ENCODE data around the gene OR51S1.
"Not testable (repeated sequence)": the region's sequence is repeated elsewhere in the genome, so short reads cannot be mapped to it uniquely, and the experiment has no call there.

The OR51S1 gene

DNA sequence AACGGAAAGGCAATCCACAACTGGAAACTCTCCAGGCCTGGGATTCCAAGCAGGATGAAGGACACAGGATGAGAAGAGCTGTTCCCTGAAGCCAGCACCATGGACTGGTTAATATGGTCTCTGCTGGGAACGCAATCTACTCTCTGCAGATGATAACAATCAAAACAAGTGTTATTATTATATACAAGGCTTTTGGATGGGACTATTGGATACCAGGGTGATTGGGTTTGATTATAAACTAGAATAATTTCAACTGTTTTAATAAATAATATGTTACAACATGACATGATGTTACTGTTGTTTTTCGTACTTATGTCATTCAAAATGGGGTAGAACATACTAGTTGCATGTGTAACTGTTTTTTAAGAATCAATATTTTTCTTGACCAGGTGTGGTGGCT lies 44.7 kb downstream of the OR51S1 start, which contains the start of gene OR52R1:
OR52R1 (minus strand) TSS at position 101 of the 400 bp plus-strand sequence; CDS start at position 101, 0 bp downstream.
- no peak for DNase-seq

DNA sequence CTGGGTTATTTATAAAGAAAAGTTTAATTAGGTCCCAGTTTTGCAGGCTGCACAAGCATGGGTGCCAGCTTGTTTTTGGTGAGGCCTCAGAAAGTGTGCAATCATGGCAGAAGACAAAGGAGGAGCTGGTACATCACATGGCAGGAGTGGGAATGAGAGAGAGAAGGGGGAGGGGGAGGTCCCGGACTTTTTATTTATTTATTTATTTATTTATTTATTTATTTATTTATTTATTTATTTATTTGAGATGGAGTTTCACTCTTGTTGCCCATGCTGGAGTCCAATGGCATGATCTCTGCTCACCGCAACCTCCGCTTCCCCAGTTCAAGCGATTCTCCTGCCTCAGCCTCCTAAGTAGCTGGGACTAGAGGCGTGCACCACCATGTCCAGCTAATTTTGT lies 47.7 kb downstream of the OR51S1 start:
- not testable (repeated sequence) for DNase-seq

DNA sequence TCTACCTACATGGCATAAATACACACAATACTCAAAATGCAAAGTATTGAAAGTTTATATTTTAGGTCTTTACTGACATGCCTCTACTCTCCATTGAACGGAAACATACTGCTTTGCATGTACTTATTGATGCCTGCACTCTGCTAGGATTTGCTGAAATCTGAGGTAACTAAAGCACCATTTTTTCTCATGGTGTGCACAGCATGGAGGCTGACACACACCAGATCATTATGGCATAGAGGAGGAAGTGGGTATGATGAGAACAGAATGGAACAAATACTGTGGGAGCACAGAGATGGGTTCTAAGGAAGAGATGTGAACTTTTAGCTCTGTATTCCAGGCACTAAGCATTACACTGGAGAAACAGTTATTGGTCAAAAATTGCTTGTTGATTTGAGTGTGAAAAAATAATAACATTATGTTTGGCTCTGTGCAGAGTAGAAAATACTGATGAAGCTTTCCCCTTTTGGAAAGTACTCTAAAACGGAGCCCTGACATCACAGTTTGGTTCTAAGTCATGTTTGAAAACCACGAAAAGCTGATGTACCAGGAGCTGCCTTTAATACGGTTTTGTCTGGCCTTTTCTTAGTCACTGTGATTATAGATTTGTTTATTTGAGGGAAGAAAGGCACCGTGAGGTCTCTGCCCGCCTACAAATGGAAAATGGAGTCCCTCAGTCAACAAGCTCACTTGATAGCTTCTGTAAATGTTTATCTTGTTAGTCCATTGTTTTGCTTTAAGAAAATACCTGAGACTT lies 50.4 kb downstream of the OR51S1 start:
- DNase-seq = no peak

Data from CD4-positive, alpha-beta T cell treated with Interleukin-10 for 1 hour (primary cell).